PC-3 (cell line): ENCODE data around the gene UNC119B.

ENCODE experiments used
- CTCF ChIP-seq: fragments of 300-600 bp; sonication (generic); conservative IDR thresholded peaks from 2 replicates; pipeline ENCODE4 v1.5.1; 2017; ENCODE audit warnings: antibody characterized with exemption, low read depth, mild to moderate bottlenecking, low read length
- EZH2 ChIP-seq: fragments of 300-600 bp; sonication (generic); IDR thresholded peaks from one replicate; pipeline ENCODE4 v1.6.1; 2017; ENCODE audit warnings: antibody characterized with exemption, mild to moderate bottlenecking, low read length; ENCODE audit not compliant: unreplicated experiment

GRCh38 chr12:120674097-120674636 is 36.1 kb upstream of the UNC119B start:
- TF ChIP-seq CTCF, result no peak
- no peak for TF ChIP-seq EZH2
